Ovary (tissue), 3 donors: Measurements from ENCODE around the gene POU6F2.

Experiments used
- CTCF ChIP-seq, 3 donors: fragments of 450-650 bp in 2 of 3; fragments of 200-600 bp in 1 of 3; IDR thresholded peaks; one replicate each; pipeline versions ENCODE4 v1.5.1 to v1.8.0; 2016 to 2022; ENCODE audit warnings: antibody characterized with exemption in 3 of 3, mild to moderate bottlenecking in 1 of 3
- EP300 ChIP-seq: sonication (generic); formaldehyde crosslinking; IDR thresholded peaks from one replicate; pipeline ENCODE4 v1.6.1; 2017; ENCODE audit warnings: antibody characterized with exemption
- POLR2A ChIP-seq: fragments of 450-650 bp; IDR thresholded peaks from one replicate; pipeline ENCODE4 v1.6.1; 2017; ENCODE audit warnings: antibody characterized with exemption, mild to moderate bottlenecking, moderate library complexity
- donor health status: DM: no; HTN: no; CAD: no.

- TF ChIP-seq EP300 (no peak), CTCF (IDR thresholded peaks at IDR 0.05) (no peak), POLR2A (no peak)
Observed at GRCh38 chr7:39071116-39071515, 93.4 kb downstream of the POU6F2 start.
